GM19452 (cell line): ENCODE results near the gene ZSWIM1.
"Not testable (repeated sequence)": the region's sequence is repeated elsewhere in the genome, so short reads cannot be mapped to it uniquely, and the experiment has no call there.

ENCODE experiments used
- ATAC-seq: cut with Tn5 transposase; IDR thresholded peaks from one replicate; pipeline ENCODE4 v1.9.1; 2021; ENCODE audit not compliant: unreplicated experiment

Gene ZSWIM1

DNA sequence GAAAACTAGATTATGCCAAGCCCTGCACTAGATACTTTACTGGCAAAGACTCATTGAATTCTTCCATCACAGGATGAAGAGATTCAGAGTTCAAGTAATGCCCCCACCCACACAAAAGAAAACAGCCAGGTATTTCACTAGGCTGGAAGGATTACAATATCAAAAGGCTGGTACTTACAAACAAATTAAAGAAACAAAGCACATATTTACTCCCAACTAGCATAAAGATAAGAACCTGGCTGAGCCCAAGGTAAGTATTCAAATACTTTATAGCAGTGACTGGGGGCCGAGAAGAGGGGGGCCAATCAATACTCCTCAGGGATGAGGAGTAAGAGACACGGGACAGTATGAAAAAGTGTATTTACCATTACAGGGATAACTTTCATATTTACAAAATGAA lies 27.5 kb upstream of the ZSWIM1 start:
- ATAC-seq: no peak

DNA sequence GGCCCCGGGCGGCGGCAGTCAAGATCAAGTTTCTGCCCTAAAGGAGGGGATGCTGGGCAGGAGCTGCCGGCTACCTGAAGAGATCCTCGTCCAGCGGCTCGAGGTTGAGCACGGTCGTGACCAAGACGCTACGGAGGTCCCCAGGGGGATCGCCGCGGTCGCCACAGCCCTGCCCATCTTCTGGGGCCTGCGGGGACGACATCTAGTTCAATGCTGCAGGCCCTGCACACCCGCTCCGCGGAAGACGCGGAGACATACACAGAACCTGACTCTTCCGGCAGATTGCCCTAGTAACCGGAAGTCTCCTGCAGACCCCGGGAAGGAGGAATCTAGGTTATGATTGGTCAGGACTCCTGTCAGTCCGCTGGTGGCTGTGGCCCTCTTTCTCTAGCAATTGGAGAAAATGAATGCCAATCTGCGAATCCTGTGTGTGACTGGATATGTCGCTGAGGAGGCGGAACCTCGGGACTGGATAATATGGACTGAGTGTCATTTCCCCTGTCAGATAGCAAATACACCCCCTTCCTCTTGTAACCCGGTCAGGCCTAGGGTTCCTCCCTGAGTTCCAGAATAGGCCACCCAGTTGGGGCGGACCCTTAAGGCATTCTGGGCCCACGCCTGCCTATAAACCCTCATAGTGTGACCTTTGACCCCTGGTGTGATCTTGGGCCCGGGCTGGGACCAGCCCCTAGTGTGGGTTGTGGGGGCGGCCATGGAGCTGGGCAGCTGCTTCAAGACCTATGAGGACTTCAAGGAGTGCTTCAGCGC lies 23.7 kb upstream of the ZSWIM1 start, which contains the start of the genes ACOT8 and ZSWIM3:
ACOT8 (minus strand) TSS at position 279 of the 768 bp plus-strand sequence; CDS start at position 202, 77 bp downstream.
ZSWIM3 (plus strand) TSS at position 501 of the 768 bp plus-strand sequence; CDS start at position 713, 212 bp downstream.
- ATAC-seq: peak; percentile 97

GRCh38 chr20:45857882-45858216 lies 23.2 kb upstream of the ZSWIM1 start:
- peak; percentile 17 for ATAC-seq

DNA sequence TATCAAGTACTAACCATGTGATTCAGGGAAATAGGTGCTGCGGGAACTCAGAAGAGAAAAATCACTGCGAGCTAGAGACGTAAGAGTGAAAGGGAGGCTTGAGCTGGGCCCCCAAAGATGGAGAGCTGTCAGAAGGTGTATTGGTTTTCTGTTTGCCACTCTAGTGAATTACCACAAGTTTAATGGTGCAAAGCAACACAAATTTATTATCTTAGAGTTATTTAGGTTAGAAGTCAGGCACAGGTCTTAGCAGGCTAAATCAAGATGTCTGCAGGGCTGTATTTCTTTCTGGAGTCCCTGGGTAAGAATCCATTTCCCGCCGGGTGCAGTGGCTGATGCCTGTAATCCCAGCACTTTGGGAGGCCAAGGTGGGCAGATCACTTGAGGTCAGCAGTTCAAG lies 21.1 kb upstream of the ZSWIM1 start:
- ATAC-seq: no peak

- no peak for ATAC-seq
Observed at GRCh38 chr20:45860560-45861220, 20.3 kb upstream of the ZSWIM1 start.

DNA sequence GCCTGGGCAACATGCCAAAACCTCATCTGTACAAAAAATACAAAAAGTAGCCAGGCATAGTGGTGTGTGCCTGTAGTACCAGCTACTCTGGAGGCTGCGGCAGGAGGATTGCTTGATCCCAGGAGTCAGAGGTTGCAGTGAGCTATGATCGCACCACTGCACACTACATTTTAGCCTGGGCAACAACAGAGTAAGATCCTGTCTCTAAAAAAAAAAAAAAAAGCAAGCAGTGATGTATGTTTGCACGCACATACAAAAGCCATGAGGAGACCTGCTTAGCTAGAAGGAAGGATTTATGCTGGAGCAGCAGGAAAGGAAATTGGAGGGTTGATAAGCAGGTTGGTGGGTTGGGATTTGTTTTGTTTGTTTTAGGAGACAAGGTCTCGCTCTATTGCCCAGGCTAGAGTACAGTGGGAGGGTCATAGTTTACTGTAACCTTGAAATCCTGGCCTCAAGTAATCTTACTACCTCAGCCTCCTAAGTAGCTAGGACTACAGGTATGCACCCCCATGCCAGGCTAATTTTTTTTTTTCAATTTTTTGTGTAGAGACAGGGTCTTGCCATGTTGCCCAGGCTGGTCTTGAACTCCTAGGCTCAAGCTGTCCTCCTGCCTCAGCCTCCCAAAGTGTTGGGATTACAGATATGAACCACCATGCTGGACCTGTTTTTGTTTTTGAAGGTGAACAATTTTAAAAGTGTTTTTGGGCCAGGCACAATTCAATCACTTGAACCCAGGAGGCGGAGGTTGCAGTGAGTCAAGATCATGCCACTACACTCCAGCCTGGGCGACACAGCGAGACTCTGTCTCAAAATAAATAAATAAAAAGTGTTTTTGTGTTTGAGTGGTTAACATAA lies 19.6 kb upstream of the ZSWIM1 start:
- ATAC-seq: no peak

- no peak for ATAC-seq
Observed at GRCh38 chr20:45863543-45864470, 17.2 kb upstream of the ZSWIM1 start.

- no peak for ATAC-seq
Observed at GRCh38 chr20:45866454-45866853, 14.6 kb upstream of the ZSWIM1 start.

GRCh38 chr20:45867136-45867818 lies 13.8 kb upstream of the ZSWIM1 start:
- ATAC-seq: no peak

GRCh38 chr20:45867819-45868176 lies 13.2 kb upstream of the ZSWIM1 start:
- ATAC-seq: no peak

DNA sequence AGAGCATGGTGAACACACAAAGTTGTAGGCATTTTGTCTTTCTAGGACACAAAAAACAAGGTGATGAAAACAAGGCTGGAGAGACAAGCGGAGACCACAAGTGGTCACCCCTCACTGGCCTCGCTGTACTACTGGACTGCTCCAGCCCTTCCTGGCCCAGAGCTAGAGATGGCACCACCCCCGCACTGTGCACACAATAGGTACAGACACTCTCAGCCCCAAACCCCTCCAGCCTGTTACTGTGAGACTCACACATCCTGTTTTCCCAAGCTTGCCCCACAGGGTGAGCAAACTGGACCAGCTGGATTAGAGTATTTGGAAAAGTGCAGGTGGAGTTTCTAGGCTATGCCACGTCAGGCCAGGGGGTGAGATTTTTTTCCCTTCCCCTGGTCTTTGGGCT lies 8.4 kb upstream of the ZSWIM1 start:
- no peak for ATAC-seq

GRCh38 chr20:45873409-45874103 lies 7.5 kb upstream of the ZSWIM1 start:
- ATAC-seq: no peak

DNA sequence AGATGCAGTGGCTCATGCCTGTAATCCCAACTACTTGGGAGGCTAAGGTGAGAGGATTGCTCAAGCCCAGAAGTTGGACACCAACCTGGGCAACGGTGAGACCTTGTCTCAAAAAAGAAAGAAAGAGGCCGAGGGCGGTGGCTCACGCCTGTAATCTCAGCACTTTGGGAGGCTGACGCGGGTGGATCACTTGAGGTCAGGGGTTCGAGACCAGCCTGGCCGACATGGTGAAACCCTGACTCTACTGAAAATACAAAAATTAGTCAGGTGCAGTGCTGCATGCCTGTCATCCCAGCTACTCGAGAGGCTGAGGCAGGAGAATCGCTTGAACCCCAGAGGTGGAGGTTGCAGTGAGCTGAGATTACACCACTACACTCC lies 6.9 kb upstream of the ZSWIM1 start:
- ATAC-seq: not testable (repeated sequence)

- no peak for ATAC-seq
Observed at GRCh38 chr20:45874576-45874975, 6.5 kb upstream of the ZSWIM1 start.

DNA sequence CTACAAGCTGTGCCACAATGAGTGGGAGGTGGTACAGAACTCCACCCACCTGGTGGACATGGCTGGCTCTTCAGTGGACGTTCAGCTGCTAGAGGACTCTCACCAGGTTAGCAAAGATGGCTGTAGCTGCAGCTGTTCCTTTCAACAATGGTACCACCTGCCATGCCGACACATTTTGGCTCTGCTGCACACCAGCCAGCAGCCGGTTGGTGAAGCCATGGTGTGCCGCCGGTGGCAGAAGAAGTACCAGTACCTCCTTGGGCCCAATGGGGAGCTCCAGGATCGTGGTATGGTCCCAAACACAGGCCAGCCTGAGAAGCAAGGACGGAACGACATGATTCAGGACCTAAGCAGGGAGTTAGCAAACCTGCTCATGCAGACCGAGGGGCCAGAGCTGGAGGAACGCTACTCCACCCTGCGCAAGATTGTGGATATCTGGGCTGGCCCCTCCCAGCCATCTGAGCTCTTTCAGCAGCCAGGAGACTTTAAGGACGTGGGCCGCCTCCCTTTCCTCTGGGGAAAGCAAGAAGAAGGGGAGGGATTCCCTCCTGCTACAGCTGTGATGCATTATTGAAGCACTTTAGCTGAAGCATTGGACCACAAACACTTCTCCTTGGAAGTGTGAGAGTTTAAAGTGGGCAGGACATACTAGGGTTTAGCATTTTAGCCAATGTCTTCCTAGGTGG lies 2.8 kb upstream of the ZSWIM1 start:
- ATAC-seq: no peak

GRCh38 chr20:45882469-45883099 lies 1.6 kb downstream of the ZSWIM1 start:
- ATAC-seq: no peak

DNA sequence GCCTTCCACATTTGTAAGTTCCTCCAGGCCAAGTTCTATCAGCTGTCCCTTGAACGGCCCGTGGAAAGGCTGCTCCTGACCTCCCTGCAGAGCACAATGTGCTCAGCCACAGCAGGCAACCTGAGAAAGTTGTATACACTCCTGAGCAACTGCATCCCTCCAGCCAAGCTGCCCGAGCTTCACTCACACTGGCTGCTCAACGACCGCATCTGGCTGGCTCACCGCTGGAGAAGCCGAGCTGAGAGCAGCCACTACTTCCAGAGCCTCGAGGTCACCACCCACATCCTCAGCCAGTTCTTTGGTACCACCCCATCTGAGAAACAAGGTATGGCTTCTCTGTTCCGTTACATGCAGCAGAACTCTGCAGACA lies 2.1 kb downstream of the ZSWIM1 start:
- no peak for ATAC-seq

GRCh38 chr20:45886590-45887345 lies 5.7 kb downstream of the ZSWIM1 start:
- ATAC-seq: no peak
